Endodermal cell (in vitro differentiated cells): ENCODE data around the gene HIRIP3. TPM values are rescaled to one million over a fixed set of nuclear protein-coding genes. Genes with fewer than 3 reads are reported as not detected.

Experiments used
- DNase-seq: peaks from one replicate; pipeline ENCODE4 v3.0.0-alpha.2; 2017
- H3K27ac ChIP-seq: 2 replicates; pipeline ENCODE4 v1.5.1; 2013; ENCODE audit warnings: mild to moderate bottlenecking, low read depth, low read length, moderate library complexity
- H3K27me3 ChIP-seq: 2 replicates; pipeline ENCODE4 v1.6.1; 2013; ENCODE audit warnings: mild to moderate bottlenecking, low read length, moderate library complexity; ENCODE audit not compliant: insufficient read depth, control insufficient read depth, poor library complexity, severe bottlenecking
- H3K36me3 ChIP-seq: 2 replicates; pipeline ENCODE4 v1.7.0; 2013; ENCODE audit warnings: mild to moderate bottlenecking, low read length, moderate library complexity; ENCODE audit not compliant: control insufficient read depth, insufficient read depth
- H3K4me1 ChIP-seq: one replicate; pipeline ENCODE4 v1.7.0; 2013; ENCODE audit warnings: low read length; ENCODE audit not compliant: control insufficient read depth, insufficient read depth
- H3K4me3 ChIP-seq: 2 replicates; pipeline ENCODE4 v1.5.1; 2013; ENCODE audit warnings: mild to moderate bottlenecking, low read length, moderate library complexity
- H3K9ac ChIP-seq: 2 replicates; pipeline ENCODE4 v1.6.1; 2013; ENCODE audit warnings: mild to moderate bottlenecking, low read length, moderate library complexity; ENCODE audit not compliant: poor library complexity, severe bottlenecking; ENCODE audit errors: extremely low read depth
- H3K9me3 ChIP-seq: 2 replicates; pipeline ENCODE4 v1.6.1; 2013; ENCODE audit warnings: mild to moderate bottlenecking, low read length, moderate library complexity; ENCODE audit not compliant: control insufficient read depth
- H3K27ac Mint-ChIP-seq: 2 replicates; pipeline ENCODE4 v1.8.0; 2020; ENCODE audit warnings: mixed read lengths
- H3K27me3 Mint-ChIP-seq: 2 replicates; pipeline ENCODE4 v1.8.0; 2021; ENCODE audit warnings: mild to moderate bottlenecking, mixed read lengths; ENCODE audit not compliant: insufficient read depth
- H3K36me3 Mint-ChIP-seq: 2 replicates; pipeline ENCODE4 v1.8.0; 2020; ENCODE audit warnings: low read depth, mixed read lengths
- H3K4me1 Mint-ChIP-seq: 2 replicates; pipeline ENCODE4 v1.8.0; 2020; ENCODE audit warnings: mixed read lengths
- H3K4me3 Mint-ChIP-seq: 2 replicates; pipeline ENCODE4 v1.8.0; 2020; ENCODE audit warnings: mild to moderate bottlenecking, moderate library complexity, mixed read lengths
- H3K9me3 Mint-ChIP-seq: 2 replicates; pipeline ENCODE4 v1.8.0; 2020; ENCODE audit warnings: mild to moderate bottlenecking, mixed read lengths
- WGBS, 2 experiments: methylation state at CpG; one replicate each; pipeline versions ENCODE4 v1.1.5 to v1.1.7; 2013; ENCODE audit warnings: missing lambda C conversion rate in 2 of 2, mixed read lengths in 1 of 2; ENCODE audit not compliant: insufficient coverage in 1 of 2, insufficient read length in 1 of 2; 5-methylcytosine and 5-hydroxymethylcytosine counted together
- total RNA-seq, 2 donors: library from RNA; stranded (reverse); fragmentation: NEBNext Ultra II Directional in 1 of 2; extraction: Animal tissue kit (Norgen Biotek cat#: 25700) in 1 of 2; gene quantifications; 2 replicates in 1 of 2; 3 replicates in 1 of 2; pipeline ENCODE4 v1.2.1, GENCODE V29; 2021
- TF ChIP-seq, protein P1 (sequence below): fragments of 200-600 bp; sonication (generic); conservative IDR thresholded peaks from 2 replicates; pipeline ENCODE4 v1.5.0; 2021; ENCODE audit warnings: antibody characterized with exemption, mild to moderate bottlenecking

Gene HIRIP3
- total RNA-seq, 2 donors from 2014 or later: 9.4 to 13.9 TPM

DNA sequence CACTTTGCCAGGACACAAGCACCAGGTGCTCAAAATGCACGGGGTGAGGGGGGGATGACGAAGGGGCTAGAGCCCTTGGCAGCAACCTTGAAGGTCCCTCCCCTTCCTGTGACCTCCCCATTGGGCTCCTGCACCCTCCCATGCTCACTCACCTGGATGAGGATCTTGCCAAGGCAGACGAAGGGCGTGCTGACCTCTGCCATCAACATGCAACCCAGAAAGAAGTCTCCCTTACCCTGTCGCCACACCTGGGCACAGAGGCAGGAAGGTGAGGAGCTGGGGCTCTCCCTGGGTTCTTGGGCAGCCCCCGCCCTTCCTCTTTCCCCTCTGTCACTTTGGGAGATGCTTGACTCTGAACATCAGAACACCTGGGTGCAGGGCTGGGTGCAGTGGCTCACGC lies 30.2 kb upstream of the HIRIP3 start:
- no peak overlapping the region for H3K4me3 Mint-ChIP-seq
- H3K27me3 Mint-ChIP-seq: peaks cover 20% of the 10 kb centered on the region
- H3K9me3 ChIP-seq: no peaks in the 10 kb centered on the region
- peaks cover 8% of the 10 kb centered on the region for H3K27me3 ChIP-seq
- no peak overlapping the region for H3K27ac Mint-ChIP-seq
- H3K36me3 ChIP-seq: no peaks in the 10 kb centered on the region
- H3K9me3 Mint-ChIP-seq: no peaks in the 10 kb centered on the region
- DNase-seq: no peak
- H3K36me3 Mint-ChIP-seq: no peaks in the 10 kb centered on the region
- H3K9ac ChIP-seq: no peak overlapping the region
- no peaks in the 10 kb centered on the region for H3K4me1 Mint-ChIP-seq
- TF ChIP-seq, protein P1, sequence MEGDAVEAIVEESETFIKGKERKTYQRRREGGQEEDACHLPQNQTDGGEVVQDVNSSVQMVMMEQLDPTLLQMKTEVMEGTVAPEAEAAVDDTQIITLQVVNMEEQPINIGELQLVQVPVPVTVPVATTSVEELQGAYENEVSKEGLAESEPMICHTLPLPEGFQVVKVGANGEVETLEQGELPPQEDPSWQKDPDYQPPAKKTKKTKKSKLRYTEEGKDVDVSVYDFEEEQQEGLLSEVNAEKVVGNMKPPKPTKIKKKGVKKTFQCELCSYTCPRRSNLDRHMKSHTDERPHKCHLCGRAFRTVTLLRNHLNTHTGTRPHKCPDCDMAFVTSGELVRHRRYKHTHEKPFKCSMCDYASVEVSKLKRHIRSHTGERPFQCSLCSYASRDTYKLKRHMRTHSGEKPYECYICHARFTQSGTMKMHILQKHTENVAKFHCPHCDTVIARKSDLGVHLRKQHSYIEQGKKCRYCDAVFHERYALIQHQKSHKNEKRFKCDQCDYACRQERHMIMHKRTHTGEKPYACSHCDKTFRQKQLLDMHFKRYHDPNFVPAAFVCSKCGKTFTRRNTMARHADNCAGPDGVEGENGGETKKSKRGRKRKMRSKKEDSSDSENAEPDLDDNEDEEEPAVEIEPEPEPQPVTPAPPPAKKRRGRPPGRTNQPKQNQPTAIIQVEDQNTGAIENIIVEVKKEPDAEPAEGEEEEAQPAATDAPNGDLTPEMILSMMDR: no peak
- no peak overlapping the region for H3K4me3 ChIP-seq
- H3K27ac ChIP-seq: no peak overlapping the region
- no peaks in the 10 kb centered on the region for H3K4me1 ChIP-seq
- 82 to 91% methylated on average over 6 to 7 of the region's 7 CpGs for WGBS, 2 experiments

DNA sequence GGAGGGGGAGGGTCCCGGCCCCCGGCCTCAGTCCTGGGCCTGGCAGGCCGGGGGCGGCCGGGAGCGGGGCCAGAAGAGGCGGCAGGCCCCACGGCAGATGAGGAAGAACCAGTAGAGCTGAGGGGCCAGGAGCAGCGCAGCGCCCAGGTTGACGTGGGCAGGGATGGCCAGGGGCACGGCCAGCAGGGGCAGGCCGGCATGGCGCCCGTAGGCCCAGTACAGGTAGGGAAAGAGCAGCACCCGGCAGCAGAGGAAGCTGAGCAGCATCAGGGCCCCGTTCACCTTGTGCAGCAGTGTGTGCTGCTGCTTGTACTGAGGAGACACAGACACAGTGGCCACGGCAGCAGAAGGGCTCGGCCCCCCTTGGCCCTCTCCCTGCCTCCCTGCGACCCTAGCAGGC lies 29.7 kb upstream of the HIRIP3 start:
- TF ChIP-seq, protein P1: no peak
- H3K27me3 ChIP-seq: peaks cover 8% of the 10 kb centered on the region
- H3K36me3 ChIP-seq: no peaks in the 10 kb centered on the region
- Mint-ChIP-seq H3K27me3 (peaks cover 17% of the 10 kb centered on the region), H3K36me3 (no peaks in the 10 kb centered on the region), H3K4me1 (no peaks in the 10 kb centered on the region), H3K4me3 (no peak overlapping the region), H3K9me3 (no peaks in the 10 kb centered on the region), H3K27ac (no peak overlapping the region)
- H3K9ac ChIP-seq: no peak overlapping the region
- WGBS, 2 experiments: 85 to 86% methylated on average over 12 to 20 of the region's 20 CpGs
- no peak for DNase-seq
- no peak overlapping the region for H3K4me3 ChIP-seq
- no peak overlapping the region for H3K27ac ChIP-seq
- H3K9me3 ChIP-seq: no peaks in the 10 kb centered on the region
- H3K4me1 ChIP-seq: no peaks in the 10 kb centered on the region

DNA sequence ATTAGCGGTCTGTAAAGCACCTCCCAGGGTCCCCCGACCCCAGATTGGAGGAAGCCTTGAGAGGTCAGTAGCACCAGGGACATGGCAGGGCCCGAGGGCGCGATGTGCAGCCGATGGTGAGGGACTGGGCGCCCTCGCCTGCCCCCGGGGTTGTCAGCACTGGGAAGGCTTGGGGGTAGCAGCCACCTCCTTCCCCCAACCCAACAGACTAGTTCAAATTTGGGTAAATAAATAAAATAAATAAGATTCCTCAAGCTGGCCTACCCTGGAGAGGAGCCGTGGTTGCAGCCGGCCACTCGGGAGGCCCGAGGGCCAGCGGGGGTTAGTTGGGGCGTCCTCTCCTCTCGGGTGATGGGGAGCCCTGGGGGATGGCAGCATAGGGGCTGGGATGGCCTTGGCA lies 29.0 kb upstream of the HIRIP3 start:
- 88 to 90% methylated on average over 2 to 13 of the region's 16 CpGs for WGBS, 2 experiments
- Histone ChIP-seq H3K4me1 (no peaks in the 10 kb centered on the region), H3K27ac (no peak overlapping the region), H3K27me3 (peaks cover 3% of the 10 kb centered on the region), H3K4me3 (no peak overlapping the region), H3K9me3 (no peaks in the 10 kb centered on the region), H3K36me3 (no peaks in the 10 kb centered on the region), H3K9ac (no peak overlapping the region)
- H3K36me3 Mint-ChIP-seq: no peaks in the 10 kb centered on the region
- no peaks in the 10 kb centered on the region for H3K4me1 Mint-ChIP-seq
- TF ChIP-seq, protein P1: no peak
- H3K27me3 Mint-ChIP-seq: peaks cover 10% of the 10 kb centered on the region
- DNase-seq: no peak
- H3K27ac Mint-ChIP-seq: no peak overlapping the region
- H3K9me3 Mint-ChIP-seq: no peaks in the 10 kb centered on the region
- H3K4me3 Mint-ChIP-seq: no peak overlapping the region
